Esophagus muscularis mucosa (tissue), 4 donors: ENCODE data around the gene PHLDA1. TPM values are rescaled to one million over a fixed set of nuclear protein-coding genes. Genes with fewer than 3 reads are reported as not detected.
"Not testable (repeated sequence)": the region's sequence is repeated elsewhere in the genome, so short reads cannot be mapped to it uniquely, and the experiment has no call there.

Experiments used
- DNase-seq: peaks from one replicate; pipeline ENCODE4 v3.0.0-alpha.2; 2017; ENCODE audit errors: extremely low spot score
- H3K27ac ChIP-seq, 4 donors: fragments of 200-600 bp; sonication (generic); replicated peaks in 1 of 4; 1 replicate in 3 of 4; 2 replicates in 1 of 4; pipeline ENCODE4 v1.5.1; 2016 to 2019; ENCODE audit warnings: mild to moderate bottlenecking in 1 of 4
- H3K27me3 ChIP-seq, 4 donors: fragments of 200-600 bp; sonication (generic); one replicate each; pipeline versions ENCODE4 v1.5.1 to v1.6.0; 2016 to 2019
- H3K36me3 ChIP-seq, 4 donors: fragments of 200-600 bp; sonication (generic); one replicate each; pipeline ENCODE4 v1.5.1; 2016 to 2019
- H3K4me1 ChIP-seq, 4 donors: fragments of 200-600 bp; sonication (generic); one replicate each; pipeline ENCODE4 v1.5.1; 2016 to 2019
- H3K4me3 ChIP-seq, 4 donors: fragments of 200-600 bp; sonication (generic); 1 replicate in 2 of 4; 2 replicates in 2 of 4; pipeline ENCODE4 v1.5.1; 2016 to 2019; ENCODE audit warnings: mild to moderate bottlenecking in 4 of 4, moderate library complexity in 1 of 4
- H3K9me3 ChIP-seq, 4 donors: fragments of 200-600 bp; sonication (generic); 1 replicate in 3 of 4; 2 replicates in 1 of 4; pipeline ENCODE4 v1.5.1; 2016 to 2019
- EP300 ChIP-seq: sonication (generic); formaldehyde crosslinking; IDR thresholded peaks from one replicate; pipeline ENCODE4 v1.6.1; 2017; ENCODE audit warnings: antibody characterized with exemption
- POLR2A ChIP-seq: fragments of 450-650 bp; IDR thresholded peaks from one replicate; pipeline ENCODE4 v1.6.1; 2017; ENCODE audit warnings: antibody characterized with exemption, moderate library complexity, mild to moderate bottlenecking, low read depth
- POLR2AphosphoS5 ChIP-seq, 2 donors: sonication (generic); formaldehyde crosslinking; IDR thresholded peaks; one replicate each; pipeline ENCODE4 v1.6.1; 2017; ENCODE audit warnings: antibody characterized with exemption in 2 of 2
- WGBS: methylation state at CpG from one replicate; pipeline ENCODE4 v1.1.5; 2018; 5-methylcytosine and 5-hydroxymethylcytosine counted together
- intact Hi-C: fragments of 100-400 bp; cut with DNase I; formaldehyde crosslinking; loops from one replicate; pipeline ENCODE4 v1.15.1; 2023
- total RNA-seq, 4 donors: library from RNA; depleted of rRNA; stranded (reverse); fragments of >200 nt; gene quantifications; one replicate each; pipeline versions ENCODE4 v1.1.0 to v1.2.1, GENCODE V29; 2016
- TF ChIP-seq, protein P1 (sequence below), 3 experiments: fragments of 200-600 bp in 2 of 3; fragments of 450-650 bp in 1 of 3; sonication (generic) in 2 of 3; IDR thresholded peaks; one replicate each; pipeline ENCODE4 v1.5.1; 2017 to 2019; ENCODE audit warnings: antibody characterized with exemption in 3 of 3, mild to moderate bottlenecking in 2 of 3, moderate library complexity in 1 of 3

PHLDA1 gene
- total RNA-seq, 4 donors from 2014 or later, result 5.0 to 25.3 (median 6.1) TPM

DNA sequence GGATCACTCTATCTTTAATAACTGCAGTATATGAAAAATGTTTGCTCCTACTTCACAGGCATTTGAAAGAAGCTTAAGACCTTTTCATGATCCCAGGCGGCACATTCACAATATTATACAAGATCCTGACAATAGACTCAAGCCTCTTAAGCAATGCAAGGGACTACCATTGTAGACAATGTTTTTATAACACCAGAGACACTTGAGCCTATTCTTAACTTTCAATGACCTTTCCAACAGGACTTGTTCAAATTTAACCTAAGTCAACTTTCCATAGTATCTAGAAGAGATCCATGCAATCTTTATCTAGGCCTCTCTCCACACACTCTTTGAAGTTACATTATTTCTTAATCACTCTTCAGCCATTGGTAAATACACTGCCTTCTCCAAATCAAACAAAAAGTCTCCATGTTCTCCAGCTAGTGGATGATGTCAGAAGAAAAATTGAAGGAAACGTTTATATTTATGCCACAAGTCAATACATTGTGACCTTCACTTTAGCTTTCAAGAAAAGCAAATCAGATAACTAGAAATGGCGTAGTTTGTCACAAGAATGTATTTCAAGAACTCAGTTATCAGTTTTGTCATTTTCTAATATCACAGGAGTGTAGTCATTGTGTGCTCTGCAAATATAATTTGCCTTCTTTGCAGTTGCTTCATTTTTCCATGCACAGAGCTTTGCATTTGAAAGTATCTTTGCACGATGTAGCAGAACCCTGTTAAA, 41.2 kb downstream of the PHLDA1 start:
- Histone ChIP-seq H3K9me3 (no peaks in the 10 kb centered on the region), H3K27ac (no peak overlapping the region), H3K27me3 (no peaks in the 10 kb centered on the region), H3K4me1 (peaks cover 0 to 5% (median 0%) of the 10 kb centered on the region in 4 donors), H3K4me3 (no peak overlapping the region), H3K36me3 (no peaks in the 10 kb centered on the region)
- intact Hi-C loops, result no loop called here
- no peak for DNase-seq
- 78% methylated on average over 4 of the region's 4 CpGs for WGBS
- no peak for TF ChIP-seq EP300
- TF ChIP-seq, protein P1, sequence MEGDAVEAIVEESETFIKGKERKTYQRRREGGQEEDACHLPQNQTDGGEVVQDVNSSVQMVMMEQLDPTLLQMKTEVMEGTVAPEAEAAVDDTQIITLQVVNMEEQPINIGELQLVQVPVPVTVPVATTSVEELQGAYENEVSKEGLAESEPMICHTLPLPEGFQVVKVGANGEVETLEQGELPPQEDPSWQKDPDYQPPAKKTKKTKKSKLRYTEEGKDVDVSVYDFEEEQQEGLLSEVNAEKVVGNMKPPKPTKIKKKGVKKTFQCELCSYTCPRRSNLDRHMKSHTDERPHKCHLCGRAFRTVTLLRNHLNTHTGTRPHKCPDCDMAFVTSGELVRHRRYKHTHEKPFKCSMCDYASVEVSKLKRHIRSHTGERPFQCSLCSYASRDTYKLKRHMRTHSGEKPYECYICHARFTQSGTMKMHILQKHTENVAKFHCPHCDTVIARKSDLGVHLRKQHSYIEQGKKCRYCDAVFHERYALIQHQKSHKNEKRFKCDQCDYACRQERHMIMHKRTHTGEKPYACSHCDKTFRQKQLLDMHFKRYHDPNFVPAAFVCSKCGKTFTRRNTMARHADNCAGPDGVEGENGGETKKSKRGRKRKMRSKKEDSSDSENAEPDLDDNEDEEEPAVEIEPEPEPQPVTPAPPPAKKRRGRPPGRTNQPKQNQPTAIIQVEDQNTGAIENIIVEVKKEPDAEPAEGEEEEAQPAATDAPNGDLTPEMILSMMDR (IDR thresholded peaks at IDR 0.05), result no peak
- no peak for TF ChIP-seq POLR2A
- TF ChIP-seq POLR2AphosphoS5 (IDR thresholded peaks at IDR 0.05), result no peak

DNA sequence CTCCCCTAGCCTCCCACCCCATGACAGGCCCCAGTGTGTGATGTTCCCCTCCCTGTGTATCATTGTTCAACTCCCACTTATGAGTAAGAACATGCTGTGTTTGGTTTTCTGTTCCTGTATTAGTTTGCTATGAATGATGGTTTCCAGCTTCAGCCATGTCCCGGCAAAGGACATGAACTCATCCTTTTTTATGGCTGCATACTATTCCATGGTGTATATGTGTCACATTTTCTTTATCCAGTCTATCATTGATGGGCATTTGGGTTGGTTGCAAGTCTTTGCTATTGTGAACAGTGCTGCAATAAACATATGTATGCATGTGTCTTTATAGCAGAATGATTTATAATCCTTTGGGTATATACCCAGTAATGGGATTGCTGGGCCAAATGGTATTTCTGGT, 43.9 kb downstream of the PHLDA1 start:
- DNase-seq, intact Hi-C loops: not testable (repeated sequence)
- 100% methylated on average over 1 of the region's 1 CpG for WGBS

DNA sequence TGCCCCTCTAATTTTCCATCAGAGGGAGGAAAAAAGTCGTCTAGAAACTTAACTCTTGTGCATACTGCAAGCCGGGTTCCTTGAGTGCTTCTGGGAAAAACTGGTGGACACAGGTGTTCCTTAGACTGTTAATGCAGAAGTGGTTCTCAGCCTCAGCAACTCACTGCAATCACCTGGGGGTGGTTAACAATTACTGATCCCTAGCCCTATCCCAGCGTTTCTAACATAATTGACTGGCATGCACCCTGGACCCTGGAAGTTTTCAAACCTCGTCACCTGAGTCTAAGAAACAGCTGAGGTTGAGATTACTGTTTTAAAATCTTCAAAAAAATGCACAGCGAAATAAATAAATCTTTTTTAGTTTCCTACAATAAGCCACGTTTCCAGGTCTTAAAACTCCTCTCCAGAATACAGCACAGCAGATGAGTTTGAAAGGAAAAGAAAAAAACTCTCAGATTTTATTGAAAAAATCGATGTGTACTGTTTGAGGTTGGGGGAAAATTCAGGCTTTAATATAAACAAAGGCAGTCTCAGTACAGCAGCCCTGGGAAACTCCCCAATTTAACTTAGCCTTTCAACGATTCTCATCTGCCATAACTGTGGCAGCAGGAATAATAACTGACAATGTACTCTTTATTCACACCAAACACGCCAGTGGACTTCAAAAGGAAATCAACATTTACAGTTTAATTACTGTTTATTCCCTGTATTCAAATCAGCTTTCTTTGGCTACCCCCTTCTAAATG, 45.4 kb downstream of the PHLDA1 start:
- Histone ChIP-seq H3K36me3 (no peaks in the 10 kb centered on the region), H3K4me1 (peaks cover 0 to 9% (median 6%) of the 10 kb centered on the region in 4 donors), H3K27me3 (no peaks in the 10 kb centered on the region), H3K9me3 (no peaks in the 10 kb centered on the region), H3K27ac (no peak overlapping the region), H3K4me3 (no peak overlapping the region)
- no peak for DNase-seq
- intact Hi-C loops, result no loop called here
- TF ChIP-seq POLR2AphosphoS5 (IDR thresholded peaks at IDR 0.05), result no peak
- 57% methylated on average over 9 of the region's 9 CpGs for WGBS

More for the DNA sequence above, 43.9 kb downstream of the PHLDA1 start:
- not testable (repeated sequence) for H3K36me3 ChIP-seq, H3K27ac ChIP-seq, H3K27me3 ChIP-seq, H3K4me3 ChIP-seq, H3K4me1 ChIP-seq, H3K9me3 ChIP-seq

DNA sequence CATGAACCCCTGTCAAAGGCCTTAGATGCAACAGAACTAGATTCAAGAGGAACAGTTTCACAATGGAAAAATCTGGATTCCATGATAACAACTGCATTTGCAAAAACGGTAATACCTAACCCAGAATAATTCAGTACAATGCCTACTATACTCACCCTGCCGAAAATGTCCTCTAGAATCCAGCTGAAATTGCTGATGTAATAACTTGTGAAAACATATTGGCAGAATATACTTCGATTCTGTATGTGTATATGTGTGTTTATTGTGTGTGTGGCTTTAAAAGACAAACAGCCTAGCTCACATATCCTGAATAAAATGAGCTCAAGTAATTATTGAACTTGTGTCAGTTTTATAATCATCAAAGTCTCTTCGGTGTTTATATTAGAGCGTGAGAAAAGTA, 46.0 kb downstream of the PHLDA1 start:
- no peak overlapping the region for H3K4me3 ChIP-seq
- WGBS, result 77% methylated on average over 5 of the region's 5 CpGs
- H3K36me3 ChIP-seq, result no peaks in the 10 kb centered on the region
- H3K9me3 ChIP-seq, result no peaks in the 10 kb centered on the region
- TF ChIP-seq, protein P1 (IDR thresholded peaks at IDR 0.05), result no peak
- TF ChIP-seq POLR2AphosphoS5 (IDR thresholded peaks at IDR 0.05) (no peak), POLR2A (no peak), EP300 (no peak)
- intact Hi-C loops, result no loop called here
- no peaks in the 10 kb centered on the region for H3K27me3 ChIP-seq
- no peak for DNase-seq
- H3K27ac ChIP-seq, result no peak overlapping the region
- H3K4me1 ChIP-seq, result peaks cover 0 to 10% (median 6%) of the 10 kb centered on the region in 4 donors

DNA sequence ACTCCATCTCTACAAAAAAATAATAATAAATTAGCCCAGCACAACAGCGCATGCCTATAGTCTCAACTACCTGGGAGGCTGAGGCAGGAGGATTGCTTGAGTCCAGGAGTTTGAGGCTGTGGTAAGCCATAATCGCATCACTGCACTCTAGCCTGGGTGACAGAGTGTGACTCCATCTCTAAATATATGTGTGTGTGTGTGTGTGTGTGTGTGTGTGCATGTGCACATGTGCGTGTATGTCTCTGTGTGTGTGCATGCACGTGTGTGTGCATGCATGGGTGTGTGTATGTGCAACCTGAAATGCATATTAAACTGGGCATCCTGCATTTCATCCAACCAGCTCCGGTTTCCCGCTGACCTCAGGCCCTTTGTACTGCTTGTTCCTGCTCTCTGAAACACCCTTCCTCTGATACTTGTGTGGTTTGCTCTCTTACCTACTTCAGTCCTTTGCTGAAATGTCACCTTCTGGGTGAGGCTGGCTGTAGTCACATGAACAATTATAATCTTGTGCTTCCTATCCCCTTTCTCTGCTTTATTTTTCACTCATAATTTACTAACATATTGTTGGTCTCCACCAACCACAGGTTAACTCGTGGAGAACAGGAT, 46.9 kb downstream of the PHLDA1 start:
- Histone ChIP-seq H3K36me3 (no peaks in the 10 kb centered on the region), H3K9me3 (no peaks in the 10 kb centered on the region), H3K4me1 (peaks cover 3 to 10% (median 7%) of the 10 kb centered on the region in 4 donors), H3K27me3 (no peaks in the 10 kb centered on the region), H3K27ac (no peak overlapping the region), H3K4me3 (no peak overlapping the region)
- DNase-seq, result no peak
- intact Hi-C loops, result no loop called here
- WGBS, result 88% methylated on average over 7 of the region's 7 CpGs
- no peak for TF ChIP-seq POLR2A
- no peak for TF ChIP-seq POLR2AphosphoS5 (IDR thresholded peaks at IDR 0.05)
- TF ChIP-seq, protein P1 (IDR thresholded peaks at IDR 0.05), result no peak
- no peak for TF ChIP-seq EP300

DNA sequence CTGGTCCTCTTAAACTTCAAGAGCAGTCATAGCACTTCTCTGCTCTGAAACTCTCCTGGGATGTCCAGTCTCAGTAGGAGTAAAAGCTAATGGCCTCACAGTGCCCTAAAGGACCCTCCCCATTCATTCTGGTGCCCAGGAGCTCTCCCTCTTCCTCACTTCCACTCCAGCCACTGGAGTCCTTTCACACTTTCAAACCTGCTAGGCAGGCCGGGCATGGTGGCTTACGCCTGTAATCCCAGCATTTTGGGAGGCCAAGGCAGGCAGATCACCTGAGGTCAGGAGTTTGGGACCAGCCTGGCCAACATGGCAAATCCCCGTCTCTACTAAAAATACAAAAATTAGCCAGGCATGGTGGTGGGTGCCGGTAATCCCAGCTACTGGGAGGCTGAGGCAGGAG, 47.7 kb downstream of the PHLDA1 start:
- DNase-seq, H3K27ac ChIP-seq, intact Hi-C loops, H3K4me3 ChIP-seq, H3K36me3 ChIP-seq, H3K27me3 ChIP-seq, H3K9me3 ChIP-seq: not testable (repeated sequence)
- 96% methylated on average over 4 of the region's 4 CpGs for WGBS
- peaks cover 8 to 18% (median 13%) of the 10 kb centered on the region in 4 donors for H3K4me1 ChIP-seq
